T-cell (primary cell): ENCODE measurements around the gene COA1. TPM values are rescaled to one million over a fixed set of nuclear protein-coding genes. Genes with fewer than 3 reads are reported as not detected.
A peak's percentile ranks its signal among the peaks of the same experiment; 100 is the strongest.

Experiments used
- ATAC-seq, 4 experiments: fragments of 200-7000 bp in 3 of 4; fragments of 150-1000 bp in 1 of 4; cut with Tn5 transposase; replicated peaks in 1 of 4; 1 replicate in 3 of 4; 2 replicates in 1 of 4; pipeline ENCODE4 v1.10.0; 2021; ENCODE audit warnings: moderate library complexity in 3 of 4, mild to moderate bottlenecking in 2 of 4, moderate number of reproducible peaks in 1 of 4
- CTCF ChIA-PET, 2 donors: fragments of 300-600 bp; sonication (Branson Sonifier 250); formaldehyde crosslinking; loops; one replicate each; lab custom pipeline; 2022; ENCODE audit warnings: antibody characterized with exemption in 2 of 2; lab: Charles Lee
- POLR2A ChIA-PET, 2 donors: fragments of 300-600 bp; sonication (Branson Sonifier 250); formaldehyde crosslinking; loops; one replicate each; lab custom pipeline; 2022; ENCODE audit warnings: antibody characterized with exemption in 2 of 2; lab: Charles Lee
- DNase-seq, 35 experiments: peaks; one replicate each; pipeline versions ENCODE4 v3.0.0 to v3.0.0-alpha.2; 2013 to 2023
- H3K27ac ChIP-seq: one replicate; pipeline ENCODE4 v1.5.1; 2013; ENCODE audit warnings: low read length
- H3K27me3 ChIP-seq, 2 experiments: replicated peaks in 1 of 2; 1 replicate in 1 of 2; 2 replicates in 1 of 2; pipeline versions ENCODE4 v1.6.1 to v1.7.0; 2013; ENCODE audit warnings: low read length in 1 of 2, mixed read lengths in 1 of 2; ENCODE audit not compliant: control insufficient read depth in 2 of 2, insufficient read depth in 2 of 2; ENCODE audit errors: extremely low read depth in 1 of 2
- H3K36me3 ChIP-seq, 2 donors: 1 replicate in 1 of 2; 2 replicates in 1 of 2; pipeline versions ENCODE4 v1.6.1 to v1.7.0; 2013; ENCODE audit warnings: low read length in 1 of 2; ENCODE audit not compliant: control insufficient read depth in 2 of 2, insufficient read depth in 1 of 2; ENCODE audit errors: extremely low read depth in 1 of 2
- H3K4me1 ChIP-seq, 2 experiments: 1 replicate in 1 of 2; 2 replicates in 1 of 2; pipeline versions ENCODE4 v1.6.1 to v1.7.0; 2013; ENCODE audit warnings: low read length in 2 of 2, mixed read lengths in 1 of 2; ENCODE audit not compliant: insufficient read depth in 2 of 2, control insufficient read depth in 1 of 2; ENCODE audit errors: extremely low read depth in 1 of 2
- H3K4me3 ChIP-seq, 2 donors: 1 replicate in 1 of 2; 2 replicates in 1 of 2; pipeline versions ENCODE4 v1.5.1 to v1.7.0; 2013; ENCODE audit warnings: mild to moderate bottlenecking in 2 of 2, low read length in 1 of 2, moderate library complexity in 1 of 2; ENCODE audit not compliant: control insufficient read depth in 1 of 2; ENCODE audit errors: extremely low read depth in 1 of 2
- H3K9me3 ChIP-seq: 2 replicates; pipeline ENCODE4 v1.7.0; 2013
- H3K27ac Mint-ChIP-seq, 2 donors: one replicate each; pipeline ENCODE4 v1.8.0; 2020 to 2021; ENCODE audit warnings: mild to moderate bottlenecking in 2 of 2, mixed read lengths in 2 of 2
- H3K27me3 Mint-ChIP-seq, 2 donors: one replicate each; pipeline ENCODE4 v1.8.0; 2021 to 2022; ENCODE audit warnings: mixed read lengths in 2 of 2
- H3K36me3 Mint-ChIP-seq: one replicate; pipeline ENCODE4 v1.8.0; 2021; ENCODE audit warnings: mixed read lengths
- H3K4me1 Mint-ChIP-seq, 3 donors: one replicate each; pipeline ENCODE4 v1.8.0; 2020 to 2022; ENCODE audit warnings: mixed read lengths in 3 of 3, mild to moderate bottlenecking in 1 of 3
- H3K4me3 Mint-ChIP-seq, 3 donors: one replicate each; pipeline ENCODE4 v1.8.0; 2020 to 2022; ENCODE audit warnings: mild to moderate bottlenecking in 3 of 3, mixed read lengths in 3 of 3, moderate library complexity in 3 of 3
- H3K9me3 Mint-ChIP-seq, 3 donors: one replicate each; pipeline ENCODE4 v1.8.0; 2020 to 2022; ENCODE audit warnings: mixed read lengths in 3 of 3
- WGBS: methylation state at CpG from one replicate; pipeline ENCODE4 v1.1.5; 2013; ENCODE audit warnings: missing lambda C conversion rate; ENCODE audit not compliant: insufficient coverage; 5-methylcytosine and 5-hydroxymethylcytosine counted together
- total RNA-seq, 35 experiments: library from RNA in 6 of 35; stranded (reverse) in 6 of 35; fragments of 120-200 nt in 1 of 35; gene quantifications; one replicate each; pipeline versions ENCODE4 v1.2.1 to v1.2.4 and lab custom pipeline; 2013 to 2026

COA1 gene
- total RNA-seq, 5 donors from 2014 or later (not counting 1 experiment from before 2014, with no cell fraction given): 49.6 to 92.1 (median 67.8) TPM

DNA sequence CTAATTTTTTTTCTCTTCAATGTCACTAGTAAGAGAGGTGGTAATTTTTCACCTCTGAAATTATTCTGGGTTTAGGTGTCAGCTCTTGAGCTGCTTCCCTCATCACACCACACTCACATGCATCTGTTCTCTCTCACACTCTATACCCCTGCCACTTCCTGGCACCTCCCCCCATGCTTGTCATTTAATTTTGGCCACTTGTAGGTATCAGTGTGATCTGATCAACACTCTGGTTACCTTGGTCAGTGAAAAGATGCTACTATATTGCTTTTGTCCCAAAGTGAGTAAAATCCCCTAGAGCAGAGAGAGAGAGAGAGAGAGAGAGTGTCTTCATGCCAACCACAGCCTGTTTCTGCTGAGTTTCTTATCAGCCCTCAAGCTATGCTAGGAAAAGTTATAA is 103.9 kb downstream of the COA1 start:
- ChIA-PET POLR2A (interaction anchor here in 1 of 2 donors (0.6 to 2.4 kb wide), 3 partner anchors 40 to 75 kb away, joined by 3 to 25 read pairs (median 4); partner anchors contain the start of gene STK17A), CTCF (interaction anchor here in 1 of 2 donors (0.9 to 3.5 kb wide), 7 partner anchors 10 to 74 kb away, joined by 3 to 17 read pairs (median 3); partner anchors contain the start of gene STK17A)
- peaks cover 62 to 91% (median 91%) of the 10 kb centered on the region in 3 donors for H3K4me1 Mint-ChIP-seq
- DNase-seq: peak in 33 of 35 experiments; percentile 33 to 83 (median 69)
- peaks cover 5 to 60% of the 10 kb centered on the region in 2 donors for H3K36me3 ChIP-seq
- peak overlapping the region; percentile 76 for H3K27ac ChIP-seq
- peaks cover 63% of the 10 kb centered on the region for H3K36me3 Mint-ChIP-seq
- H3K4me3 ChIP-seq: no peak overlapping the region
- peak; percentile 64 to 74 (median 73) for ATAC-seq
- H3K27ac Mint-ChIP-seq: peak overlapping the region; percentile 85 to 87
- peak overlapping the region; percentile 29 to 55 (median 52) for H3K4me3 Mint-ChIP-seq
- no peaks in the 10 kb centered on the region for H3K9me3 Mint-ChIP-seq
- no peaks in the 10 kb centered on the region for H3K27me3 Mint-ChIP-seq
- H3K9me3 ChIP-seq: no peaks in the 10 kb centered on the region
- H3K27me3 ChIP-seq: no peaks in the 10 kb centered on the region
- peaks cover 45 to 82% of the 10 kb centered on the region in 2 experiments for H3K4me1 ChIP-seq

DNA sequence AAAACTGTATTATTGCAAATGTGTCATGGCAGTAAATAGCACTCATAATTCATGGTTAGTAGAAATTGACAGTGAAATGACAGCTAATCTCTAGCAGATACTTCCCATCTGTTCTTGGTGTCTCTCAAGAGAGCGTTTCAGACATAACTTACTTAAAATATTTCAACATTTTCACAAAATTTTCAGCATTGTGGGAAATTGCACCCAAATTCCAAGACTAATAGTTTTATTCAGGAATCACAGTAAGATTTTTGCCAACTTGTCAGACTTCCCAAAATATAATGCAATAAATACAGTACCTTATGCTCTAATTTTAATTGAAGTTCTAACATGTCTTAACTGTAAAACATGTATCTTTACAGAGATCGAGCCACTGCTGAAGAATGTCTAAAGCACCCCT is 105.2 kb downstream of the COA1 start:
- Mint-ChIP-seq H3K4me1 (peaks cover 53 to 81% (median 81%) of the 10 kb centered on the region in 3 donors), H3K36me3 (peaks cover 58% of the 10 kb centered on the region), H3K27me3 (no peaks in the 10 kb centered on the region), H3K9me3 (no peaks in the 10 kb centered on the region), H3K27ac (peak overlapping the region; percentile 87 to 92), H3K4me3 (peak overlapping the region; percentile 7 to 55 (median 52))
- peaks cover 5 to 62% of the 10 kb centered on the region in 2 donors for H3K36me3 ChIP-seq
- no peak for ATAC-seq
- peaks cover 48 to 83% of the 10 kb centered on the region in 2 experiments for H3K4me1 ChIP-seq
- CTCF ChIA-PET: no interaction called here
- no peaks in the 10 kb centered on the region for H3K9me3 ChIP-seq
- POLR2A ChIA-PET: interaction anchor here in 1 of 2 donors (0.6 kb wide), 1 partner anchor 10 kb away, joined by 5 read pairs; no protein-coding TSS in a partner anchor
- WGBS: 73% methylated on average over 2 of the region's 2 CpGs
- H3K4me3 ChIP-seq: no peak overlapping the region
- DNase-seq: no peak
- peak overlapping the region; percentile 76 for H3K27ac ChIP-seq
- no peaks in the 10 kb centered on the region for H3K27me3 ChIP-seq

DNA sequence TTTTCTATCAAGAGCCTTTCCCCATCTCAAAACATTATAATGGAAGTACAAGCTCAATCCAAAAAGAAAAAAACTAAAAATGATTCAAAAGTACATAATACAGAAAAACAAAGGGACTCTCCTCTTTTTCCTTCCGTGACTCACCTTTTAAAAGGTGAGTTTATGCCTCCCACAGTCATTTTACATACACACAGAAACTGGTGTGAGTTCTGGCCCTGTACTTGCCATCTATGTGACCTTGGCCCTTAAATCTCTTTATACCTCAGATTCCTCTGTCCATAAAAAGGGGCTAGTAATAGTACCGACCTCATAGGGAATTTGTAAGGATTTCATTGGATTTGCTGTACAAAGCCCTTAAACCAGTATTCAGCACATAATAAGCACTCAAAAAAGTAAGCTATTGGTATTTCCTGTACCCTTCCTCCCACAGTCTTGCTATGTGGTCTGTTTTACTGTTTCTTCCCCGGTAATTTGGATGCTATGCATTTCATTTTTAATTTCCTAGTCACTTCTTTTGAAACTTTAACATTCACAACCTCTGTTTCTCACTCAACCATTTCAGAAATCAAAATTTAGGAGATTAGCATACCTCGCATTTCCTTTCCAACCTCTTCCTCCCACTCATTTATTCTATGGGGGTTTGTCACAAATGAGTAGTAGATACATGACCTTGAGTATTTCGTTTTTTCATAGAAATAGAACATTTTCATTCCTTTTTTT is 107.4 kb downstream of the COA1 start:
- Mint-ChIP-seq H3K4me1 (peaks cover 31 to 60% (median 59%) of the 10 kb centered on the region in 3 donors), H3K27ac (peak overlapping the region; percentile 90 to 95), H3K4me3 (peak overlapping the region; percentile 42 to 51 (median 43)), H3K36me3 (peaks cover 38% of the 10 kb centered on the region), H3K27me3 (no peaks in the 10 kb centered on the region), H3K9me3 (no peaks in the 10 kb centered on the region)
- ChIA-PET CTCF (interaction anchor here (1.2 to 6.8 kb wide), 7 partner anchors 10 to 78 kb away, joined by 3 to 63 read pairs (median 5); partner anchors contain the start of gene STK17A (in 1 of the 2)), POLR2A (interaction anchor here (0.5 to 1.7 kb wide), 14 partner anchors 8 to 721 kb away, joined by 3 to 6 read pairs (median 3); partner anchors contain the start of gene STK17A (in 1 of the 2))
- peak; percentile 30 to 34 (median 31) for ATAC-seq
- WGBS: no CpG with 5 or more reads among the region's 5 CpGs
- H3K4me1 ChIP-seq: peaks cover 63 to 88% of the 10 kb centered on the region in 2 experiments
- H3K36me3 ChIP-seq: peaks cover 10 to 74% of the 10 kb centered on the region in 2 donors
- no peaks in the 10 kb centered on the region for H3K9me3 ChIP-seq
- no peak for DNase-seq
- H3K27ac ChIP-seq: peak overlapping the region; percentile 76
- peak overlapping the region in 1 of 2 donors; percentile 8 for H3K4me3 ChIP-seq
- no peaks in the 10 kb centered on the region for H3K27me3 ChIP-seq

DNA sequence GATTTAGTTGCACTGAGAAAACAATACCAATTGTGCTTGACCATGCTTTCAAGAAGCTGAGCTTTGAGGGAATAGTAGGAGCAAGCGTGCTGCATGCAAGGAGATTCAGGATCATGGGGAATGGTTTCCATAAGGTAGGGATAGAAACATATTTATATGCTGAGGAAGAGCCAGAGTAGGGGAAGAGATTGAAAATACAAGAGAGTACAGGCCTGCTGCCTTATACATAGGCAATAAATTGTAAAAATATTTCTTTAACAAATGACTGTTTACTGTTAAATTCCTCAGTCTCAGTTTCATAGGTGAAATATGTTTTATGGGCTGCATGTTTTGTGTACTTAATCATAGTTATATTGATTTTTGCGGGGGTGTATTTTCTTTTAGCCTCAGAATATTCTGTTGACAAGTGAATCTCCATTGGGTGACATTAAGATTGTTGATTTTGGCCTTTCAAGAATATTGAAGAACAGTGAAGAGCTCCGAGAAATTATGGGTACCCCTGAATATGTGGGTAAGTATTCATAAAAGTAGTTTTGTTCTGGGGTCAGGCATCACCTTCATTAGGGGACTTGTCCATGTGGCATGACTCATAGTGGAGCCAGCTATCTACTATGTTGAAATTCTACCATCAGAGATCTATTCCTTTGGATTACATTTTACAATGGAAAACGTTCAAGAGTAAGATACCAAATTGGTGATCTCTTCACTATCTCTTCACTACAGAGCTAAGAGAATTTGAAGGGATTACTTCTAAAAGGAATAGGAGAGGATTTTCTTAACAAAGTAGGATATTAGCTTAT is 109.9 kb downstream of the COA1 start:
- no peak overlapping the region for H3K4me3 Mint-ChIP-seq
- no peak overlapping the region for H3K27ac Mint-ChIP-seq
- ATAC-seq (no peak), DNase-seq (no peak)
- 93% methylated on average over 3 of the region's 4 CpGs for WGBS
- ChIA-PET POLR2A (interaction anchor here (0.5 to 1.5 kb wide), 11 partner anchors 9 to 443 kb away, joined by 3 to 27 read pairs (median 4); partner anchors contain the start of gene STK17A (in 2 of the 2)), CTCF (interaction anchor here (0.6 to 6.8 kb wide), 8 partner anchors 14 to 143 kb away, joined by 3 to 63 read pairs (median 4); partner anchors contain the start of gene STK17A (in 2 of the 2))
- H3K4me1 Mint-ChIP-seq: peaks cover 7 to 54% (median 35%) of the 10 kb centered on the region in 3 donors
- Histone ChIP-seq H3K27ac (peak overlapping the region; percentile 20), H3K4me1 (peaks cover 67 to 72% of the 10 kb centered on the region in 2 experiments), H3K36me3 (peaks cover 8 to 77% of the 10 kb centered on the region in 2 donors), H3K4me3 (no peak overlapping the region), H3K27me3 (no peaks in the 10 kb centered on the region), H3K9me3 (no peaks in the 10 kb centered on the region)
- peaks cover 34% of the 10 kb centered on the region for H3K36me3 Mint-ChIP-seq
- no peaks in the 10 kb centered on the region for H3K27me3 Mint-ChIP-seq
- no peaks in the 10 kb centered on the region for H3K9me3 Mint-ChIP-seq

DNA sequence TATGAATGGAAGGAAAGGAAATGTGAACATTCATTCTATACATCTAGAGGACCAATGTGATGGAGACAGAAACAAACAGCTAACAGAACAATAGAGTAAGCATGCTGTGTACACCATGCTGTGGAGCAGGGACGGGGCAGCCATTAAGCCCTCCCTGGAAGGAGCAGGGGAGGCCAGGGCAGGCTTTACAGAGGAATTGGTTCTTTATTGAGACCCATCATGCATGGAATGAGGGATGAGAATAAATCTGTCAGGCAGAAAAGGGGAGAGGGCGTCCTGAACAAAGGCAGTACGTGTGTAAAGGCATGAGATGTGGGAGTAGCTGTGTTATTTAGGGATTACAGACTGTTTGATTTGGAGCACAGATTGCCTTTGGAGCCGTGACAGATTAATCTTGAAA is 111.2 kb downstream of the COA1 start:
- Mint-ChIP-seq H3K9me3 (no peaks in the 10 kb centered on the region), H3K27me3 (no peaks in the 10 kb centered on the region), H3K4me3 (no peak overlapping the region), H3K27ac (no peak overlapping the region), H3K4me1 (peaks cover 5 to 54% (median 34%) of the 10 kb centered on the region in 3 donors), H3K36me3 (peaks cover 34% of the 10 kb centered on the region)
- ChIA-PET CTCF (interaction anchor here (0.6 to 6.8 kb wide), 5 partner anchors 35 to 694 kb away, joined by 3 to 63 read pairs (median 3); partner anchors contain the start of gene STK17A (in 1 of the 2)), POLR2A (interaction anchor here in 1 of 2 donors (0.6 to 1.4 kb wide), 2 partner anchors 25 to 35 kb away, joined by 5 to 8 read pairs; partner anchors contain the start of gene STK17A)
- Histone ChIP-seq H3K4me3 (no peak overlapping the region), H3K9me3 (no peaks in the 10 kb centered on the region), H3K4me1 (peaks cover 61 to 71% of the 10 kb centered on the region in 2 experiments), H3K27ac (peak overlapping the region; percentile 20), H3K27me3 (no peaks in the 10 kb centered on the region), H3K36me3 (peaks cover 8 to 78% of the 10 kb centered on the region in 2 donors)
- 80% methylated on average over 3 of the region's 4 CpGs for WGBS
- ATAC-seq (no peak), DNase-seq (no peak)
